ENCODE results near the gene EXOC4.

GRCh38 chr7:133528796-133529195, 275.9 kb downstream of the EXOC4 start:
- TF ChIP-seq EZH2 (IDR thresholded peaks at IDR 0.05; ENCODE audit: insufficient read depth, poor library complexity, severe bottlenecking) (no peak), EZH2phosphoT487 (IDR thresholded peaks at IDR 0.05; ENCODE audit: insufficient read depth, low read depth) (no peak)
